H9 (cell line): ENCODE results near the gene VTI1B. TPM values are rescaled to one million over a fixed set of nuclear protein-coding genes. Genes with fewer than 3 reads are reported as not detected.

Experiments used
- DNase-seq: peaks from one replicate; pipeline ENCODE4 v3.0.0-alpha.2; 2017
- H2AFZ ChIP-seq: one replicate; pipeline ENCODE4 v1.6.1; 2013; ENCODE audit warnings: mild to moderate bottlenecking, low read length, control low read depth, moderate library complexity
- H2AK5ac ChIP-seq: 2 replicates; pipeline ENCODE4 v1.6.1; 2013; ENCODE audit warnings: low read length, control low read depth, mixed read lengths; ENCODE audit not compliant: insufficient read length
- H2BK120ac ChIP-seq: one replicate; pipeline ENCODE4 v1.6.1; 2013; ENCODE audit warnings: low read depth, mild to moderate bottlenecking, low read length, control low read depth, inconsistent platforms; ENCODE audit not compliant: poor library complexity, severe bottlenecking
- H2BK12ac ChIP-seq: 2 replicates; pipeline ENCODE4 v1.6.1; 2013; ENCODE audit warnings: low read length, control low read depth, mixed read lengths, low read depth; ENCODE audit not compliant: insufficient read length
- H2BK15ac ChIP-seq: 2 replicates; pipeline ENCODE4 v1.6.1; 2013; ENCODE audit warnings: low read depth, low read length, control low read depth
- H2BK20ac ChIP-seq: one replicate; pipeline ENCODE4 v1.6.1; 2013; ENCODE audit warnings: low read depth, mild to moderate bottlenecking, low read length, control low read depth, inconsistent platforms; ENCODE audit not compliant: poor library complexity, severe bottlenecking
- H2BK5ac ChIP-seq: 2 replicates; pipeline ENCODE4 v1.6.1; 2013; ENCODE audit warnings: low read length, control low read depth, mixed read lengths; ENCODE audit not compliant: insufficient read length
- H3K14ac ChIP-seq: 2 replicates; pipeline ENCODE4 v1.6.1; 2013; ENCODE audit warnings: low read length, control low read depth; ENCODE audit not compliant: insufficient read depth
- H3K18ac ChIP-seq: 2 replicates; pipeline ENCODE4 v1.6.1; 2013; ENCODE audit warnings: low read depth, mild to moderate bottlenecking, mixed read lengths, low read length, control low read depth; ENCODE audit not compliant: insufficient read length
- H3K23ac ChIP-seq: 2 replicates; pipeline ENCODE4 v1.6.1; 2013; ENCODE audit warnings: low read length, control low read depth, mixed read lengths, low read depth; ENCODE audit not compliant: insufficient read length
- H3K23me2 ChIP-seq: 2 replicates; pipeline ENCODE4 v1.6.1; 2013; ENCODE audit warnings: low read depth, mild to moderate bottlenecking, mixed read lengths, low read length, control low read depth; ENCODE audit not compliant: insufficient read length, poor library complexity, severe bottlenecking
- H3K27ac ChIP-seq: 2 replicates; pipeline ENCODE4 v1.5.1; 2013; ENCODE audit warnings: low read length, control low read depth, mixed read lengths, low read depth; ENCODE audit not compliant: insufficient read length
- H3K27me3 ChIP-seq: 2 replicates; pipeline ENCODE4 v1.6.1; 2013; ENCODE audit warnings: low read length, control low read depth, inconsistent platforms; ENCODE audit not compliant: insufficient read depth
- H3K4ac ChIP-seq: 2 replicates; pipeline ENCODE4 v1.6.1; 2013; ENCODE audit warnings: low read depth, mild to moderate bottlenecking, control low read depth, inconsistent platforms, low read length, moderate library complexity
- H3K4me1 ChIP-seq: 2 replicates; pipeline ENCODE4 v1.6.1; 2013; ENCODE audit warnings: low read length, control low read depth, inconsistent platforms; ENCODE audit not compliant: insufficient read depth
- H3K4me2 ChIP-seq: 2 replicates; pipeline ENCODE4 v1.6.1; 2013; ENCODE audit warnings: low read length, control low read depth, mixed read lengths; ENCODE audit not compliant: insufficient read length, insufficient read depth
- H3K56ac ChIP-seq: 2 replicates; pipeline ENCODE4 v1.6.1; 2013; ENCODE audit warnings: low read depth, mild to moderate bottlenecking, mixed read lengths, low read length, control low read depth; ENCODE audit not compliant: insufficient read length
- H3K79me1 ChIP-seq: 2 replicates; pipeline ENCODE4 v1.6.1; 2013; ENCODE audit warnings: low read depth, mild to moderate bottlenecking, moderate library complexity, low read length, control low read depth, inconsistent platforms; ENCODE audit not compliant: insufficient read depth, poor library complexity, severe bottlenecking
- H3K79me2 ChIP-seq: 2 replicates; pipeline ENCODE4 v1.6.1; 2013; ENCODE audit warnings: low read length, control low read depth, inconsistent platforms; ENCODE audit not compliant: insufficient read depth
- H3K9ac ChIP-seq: 2 replicates; pipeline ENCODE4 v1.6.1; 2013; ENCODE audit warnings: low read length, control low read depth, mixed read lengths; ENCODE audit not compliant: insufficient read length; ENCODE audit errors: extremely low read depth
- H3K9me3 ChIP-seq: one replicate; pipeline ENCODE4 v1.6.1; 2013; ENCODE audit warnings: low read depth, low read length, inconsistent platforms; ENCODE audit not compliant: control insufficient read depth
- H3T11ph ChIP-seq: one replicate; pipeline ENCODE4 v1.6.1; 2013; ENCODE audit warnings: mild to moderate bottlenecking, low read length, control low read depth, inconsistent platforms
- H4K20me1 ChIP-seq: one replicate; pipeline ENCODE4 v1.6.1; 2013; ENCODE audit not compliant: control insufficient read depth, insufficient read length, insufficient read depth
- H4K5ac ChIP-seq: 2 replicates; pipeline ENCODE4 v1.6.1; 2013; ENCODE audit warnings: low read depth, mild to moderate bottlenecking, mixed read lengths, low read length, control low read depth; ENCODE audit not compliant: insufficient read length
- H4K8ac ChIP-seq: replicated peaks from 2 replicates; pipeline ENCODE4 v1.6.1; 2013; ENCODE audit warnings: low read length, control low read depth, mixed read lengths, low read depth; ENCODE audit not compliant: insufficient read length
- H4K91ac ChIP-seq: 2 replicates; pipeline ENCODE4 v1.6.1; 2013; ENCODE audit warnings: low read depth, mild to moderate bottlenecking, moderate library complexity, mixed read lengths, low read length, control low read depth; ENCODE audit not compliant: insufficient read length
- H3K27ac Mint-ChIP-seq, 3 experiments: 2 replicates in 2 of 3; 3 replicates in 1 of 3; pipeline ENCODE4 v1.8.0; 2020 to 2021; ENCODE audit warnings: mixed read lengths in 3 of 3, mild to moderate bottlenecking in 1 of 3, moderate library complexity in 1 of 3
- H3K27me3 Mint-ChIP-seq: 2 replicates; pipeline ENCODE4 v1.8.0; 2021; ENCODE audit warnings: low read depth, mild to moderate bottlenecking, moderate library complexity, mixed read lengths
- H3K36me3 Mint-ChIP-seq, 3 experiments: 2 replicates in 2 of 3; 3 replicates in 1 of 3; pipeline ENCODE4 v1.8.0; 2020 to 2021; ENCODE audit warnings: low read depth in 3 of 3, mixed read lengths in 3 of 3; ENCODE audit not compliant: insufficient read depth in 1 of 3
- H3K4me1 Mint-ChIP-seq, 2 experiments: 2 replicates each; pipeline ENCODE4 v1.8.0; 2020; ENCODE audit warnings: mixed read lengths in 2 of 2
- H3K4me3 Mint-ChIP-seq, 2 experiments: 2 replicates in 1 of 2; 3 replicates in 1 of 2; pipeline ENCODE4 v1.8.0; 2020 to 2021; ENCODE audit warnings: mild to moderate bottlenecking in 2 of 2, mixed read lengths in 2 of 2, moderate library complexity in 1 of 2
- H3K9me3 Mint-ChIP-seq, 2 experiments: 2 replicates in 1 of 2; 3 replicates in 1 of 2; pipeline ENCODE4 v1.8.0; 2020; ENCODE audit warnings: mild to moderate bottlenecking in 2 of 2, mixed read lengths in 2 of 2, moderate library complexity in 1 of 2
- WGBS: extraction: QIAGEN DNeasy Blood & Tissue Kit; methylation state at CpG from one replicate; pipeline ENCODE4 v1.1.7; 2013; ENCODE audit warnings: missing lambda C conversion rate, low lambda C conversion rate, mixed read lengths; ENCODE audit not compliant: insufficient read length; ENCODE audit errors: extremely low coverage; 5-methylcytosine and 5-hydroxymethylcytosine counted together
- total RNA-seq: library from RNA; stranded (reverse); gene quantifications from 2 replicates; pipeline ENCODE4 v1.2.1, GENCODE V29; 2021
- TF ChIP-seq, protein P1 (sequence below): fragments of 200-600 bp; sonication (generic); conservative IDR thresholded peaks from 3 replicates; pipeline ENCODE4 v1.8.0; 2021; ENCODE audit warnings: antibody characterized with exemption, mild to moderate bottlenecking

The VTI1B gene
- total RNA-seq, 1 experiment from 2014 or later: 118 TPM

- no peaks in the 10 kb centered on the region for H3K9me3 ChIP-seq
Measured at GRCh38 chr14:67650151-67650550, 24.3 kb downstream of the VTI1B start.

More at GRCh38 chr14:67650151-67650550, 24.3 kb downstream of the VTI1B start:
- no peak overlapping the region for H4K8ac ChIP-seq
- TF ChIP-seq, protein P1, sequence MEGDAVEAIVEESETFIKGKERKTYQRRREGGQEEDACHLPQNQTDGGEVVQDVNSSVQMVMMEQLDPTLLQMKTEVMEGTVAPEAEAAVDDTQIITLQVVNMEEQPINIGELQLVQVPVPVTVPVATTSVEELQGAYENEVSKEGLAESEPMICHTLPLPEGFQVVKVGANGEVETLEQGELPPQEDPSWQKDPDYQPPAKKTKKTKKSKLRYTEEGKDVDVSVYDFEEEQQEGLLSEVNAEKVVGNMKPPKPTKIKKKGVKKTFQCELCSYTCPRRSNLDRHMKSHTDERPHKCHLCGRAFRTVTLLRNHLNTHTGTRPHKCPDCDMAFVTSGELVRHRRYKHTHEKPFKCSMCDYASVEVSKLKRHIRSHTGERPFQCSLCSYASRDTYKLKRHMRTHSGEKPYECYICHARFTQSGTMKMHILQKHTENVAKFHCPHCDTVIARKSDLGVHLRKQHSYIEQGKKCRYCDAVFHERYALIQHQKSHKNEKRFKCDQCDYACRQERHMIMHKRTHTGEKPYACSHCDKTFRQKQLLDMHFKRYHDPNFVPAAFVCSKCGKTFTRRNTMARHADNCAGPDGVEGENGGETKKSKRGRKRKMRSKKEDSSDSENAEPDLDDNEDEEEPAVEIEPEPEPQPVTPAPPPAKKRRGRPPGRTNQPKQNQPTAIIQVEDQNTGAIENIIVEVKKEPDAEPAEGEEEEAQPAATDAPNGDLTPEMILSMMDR: no peak
- H2AK5ac ChIP-seq: no peak overlapping the region
- H3K23ac ChIP-seq: no peak overlapping the region
- Mint-ChIP-seq H3K27me3 (no peaks in the 10 kb centered on the region), H3K4me3 (no peak overlapping the region), H3K27ac (no peak overlapping the region), H3K4me1 (no peaks in the 10 kb centered on the region), H3K9me3 (no peaks in the 10 kb centered on the region), H3K36me3 (peaks cover 18 to 83% (median 65%) of the 10 kb centered on the region in 3 experiments; a peak in 6 of 7 replicates)
- no peak overlapping the region for H3T11ph ChIP-seq
- H3K9ac ChIP-seq: no peak overlapping the region
- no peaks in the 10 kb centered on the region for H3K79me1 ChIP-seq
- no peak overlapping the region for H3K4ac ChIP-seq
- no peaks in the 10 kb centered on the region for H3K23me2 ChIP-seq
- no peaks in the 10 kb centered on the region for H3K4me1 ChIP-seq
- H2BK12ac ChIP-seq: no peak overlapping the region
- WGBS: no CpG with 5 or more reads among the region's 1 CpG
- H3K56ac ChIP-seq: no peak overlapping the region
- no peak overlapping the region for H2BK20ac ChIP-seq
- no peak overlapping the region for H4K91ac ChIP-seq
- H4K20me1 ChIP-seq: no peaks in the 10 kb centered on the region
- no peak overlapping the region for H2BK5ac ChIP-seq
- DNase-seq: no peak
- no peak overlapping the region for H3K18ac ChIP-seq
- no peak overlapping the region for H3K4me2 ChIP-seq
- no peak overlapping the region for H2BK120ac ChIP-seq
- H3K14ac ChIP-seq: no peak overlapping the region
- H3K79me2 ChIP-seq: no peaks in the 10 kb centered on the region
- no peak overlapping the region for H2BK15ac ChIP-seq
- no peak overlapping the region for H2AFZ ChIP-seq
- no peak overlapping the region for H4K5ac ChIP-seq
- H3K27me3 ChIP-seq: no peaks in the 10 kb centered on the region
- no peak overlapping the region for H3K27ac ChIP-seq
